ENCODE results near the gene COX5A.

DNA sequence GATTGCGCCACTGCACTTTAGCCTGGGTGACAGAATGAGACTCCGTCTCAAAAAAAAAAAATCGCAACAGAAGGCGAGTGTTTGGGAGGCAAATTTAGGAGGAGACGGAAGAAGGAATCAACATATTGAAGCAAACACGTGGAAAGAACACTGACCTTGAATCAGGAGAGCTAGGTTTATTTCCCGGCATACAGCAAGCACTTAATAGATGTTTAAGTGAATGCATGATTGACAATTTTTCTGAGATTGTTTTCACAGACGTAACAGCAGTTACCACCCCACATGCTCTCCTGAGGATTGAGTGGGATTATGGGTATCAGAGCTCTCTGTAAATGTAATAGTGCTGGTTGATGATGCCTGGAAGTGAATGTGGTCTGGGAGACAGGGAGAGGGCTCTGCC, 24.3 kb upstream of the COX5A start:
- no peak for TF ChIP-seq TAF1 (IDR thresholded peaks at IDR 0.05; ENCODE audit: borderline replicate concordance, insufficient read depth, low read length)
- no peak for TF ChIP-seq POLR2AphosphoS5 (IDR thresholded peaks at IDR 0.05; ENCODE audit: low read depth, low read length)
- TF ChIP-seq, protein P1, sequence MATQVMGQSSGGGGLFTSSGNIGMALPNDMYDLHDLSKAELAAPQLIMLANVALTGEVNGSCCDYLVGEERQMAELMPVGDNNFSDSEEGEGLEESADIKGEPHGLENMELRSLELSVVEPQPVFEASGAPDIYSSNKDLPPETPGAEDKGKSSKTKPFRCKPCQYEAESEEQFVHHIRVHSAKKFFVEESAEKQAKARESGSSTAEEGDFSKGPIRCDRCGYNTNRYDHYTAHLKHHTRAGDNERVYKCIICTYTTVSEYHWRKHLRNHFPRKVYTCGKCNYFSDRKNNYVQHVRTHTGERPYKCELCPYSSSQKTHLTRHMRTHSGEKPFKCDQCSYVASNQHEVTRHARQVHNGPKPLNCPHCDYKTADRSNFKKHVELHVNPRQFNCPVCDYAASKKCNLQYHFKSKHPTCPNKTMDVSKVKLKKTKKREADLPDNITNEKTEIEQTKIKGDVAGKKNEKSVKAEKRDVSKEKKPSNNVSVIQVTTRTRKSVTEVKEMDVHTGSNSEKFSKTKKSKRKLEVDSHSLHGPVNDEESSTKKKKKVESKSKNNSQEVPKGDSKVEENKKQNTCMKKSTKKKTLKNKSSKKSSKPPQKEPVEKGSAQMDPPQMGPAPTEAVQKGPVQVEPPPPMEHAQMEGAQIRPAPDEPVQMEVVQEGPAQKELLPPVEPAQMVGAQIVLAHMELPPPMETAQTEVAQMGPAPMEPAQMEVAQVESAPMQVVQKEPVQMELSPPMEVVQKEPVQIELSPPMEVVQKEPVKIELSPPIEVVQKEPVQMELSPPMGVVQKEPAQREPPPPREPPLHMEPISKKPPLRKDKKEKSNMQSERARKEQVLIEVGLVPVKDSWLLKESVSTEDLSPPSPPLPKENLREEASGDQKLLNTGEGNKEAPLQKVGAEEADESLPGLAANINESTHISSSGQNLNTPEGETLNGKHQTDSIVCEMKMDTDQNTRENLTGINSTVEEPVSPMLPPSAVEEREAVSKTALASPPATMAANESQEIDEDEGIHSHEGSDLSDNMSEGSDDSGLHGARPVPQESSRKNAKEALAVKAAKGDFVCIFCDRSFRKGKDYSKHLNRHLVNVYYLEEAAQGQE (IDR thresholded peaks at IDR 0.05; ENCODE audit: insufficient read depth in 1 of 2, low read depth in 2 of 2, low read length in 2 of 2) = no peak
- no peak for TF ChIP-seq FOXP2 (optimal IDR thresholded peaks at IDR 0.05; ENCODE audit: borderline replicate concordance, extremely low read depth, extremely low read length, insufficient read depth)
- TF ChIP-seq SIN3A (IDR thresholded peaks at IDR 0.05; ENCODE audit: borderline replicate concordance, insufficient read depth, low read length) = no peak

All from PFSK-1 (cell line).